ENCODE measurements around the gene DNAH17.

GRCh38 chr17:78524870-78525510 is 52.2 kb downstream of the DNAH17 start:
- TF ChIP-seq, protein P1, sequence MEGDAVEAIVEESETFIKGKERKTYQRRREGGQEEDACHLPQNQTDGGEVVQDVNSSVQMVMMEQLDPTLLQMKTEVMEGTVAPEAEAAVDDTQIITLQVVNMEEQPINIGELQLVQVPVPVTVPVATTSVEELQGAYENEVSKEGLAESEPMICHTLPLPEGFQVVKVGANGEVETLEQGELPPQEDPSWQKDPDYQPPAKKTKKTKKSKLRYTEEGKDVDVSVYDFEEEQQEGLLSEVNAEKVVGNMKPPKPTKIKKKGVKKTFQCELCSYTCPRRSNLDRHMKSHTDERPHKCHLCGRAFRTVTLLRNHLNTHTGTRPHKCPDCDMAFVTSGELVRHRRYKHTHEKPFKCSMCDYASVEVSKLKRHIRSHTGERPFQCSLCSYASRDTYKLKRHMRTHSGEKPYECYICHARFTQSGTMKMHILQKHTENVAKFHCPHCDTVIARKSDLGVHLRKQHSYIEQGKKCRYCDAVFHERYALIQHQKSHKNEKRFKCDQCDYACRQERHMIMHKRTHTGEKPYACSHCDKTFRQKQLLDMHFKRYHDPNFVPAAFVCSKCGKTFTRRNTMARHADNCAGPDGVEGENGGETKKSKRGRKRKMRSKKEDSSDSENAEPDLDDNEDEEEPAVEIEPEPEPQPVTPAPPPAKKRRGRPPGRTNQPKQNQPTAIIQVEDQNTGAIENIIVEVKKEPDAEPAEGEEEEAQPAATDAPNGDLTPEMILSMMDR (IDR thresholded peaks at IDR 0.05; ENCODE audit: low read depth, low read length, poor library complexity, severe bottlenecking): no peak
- TF ChIP-seq EZH2phosphoT487 (IDR thresholded peaks at IDR 0.05; ENCODE audit: borderline replicate concordance, low read length): no peak

All from DOHH2 (cell line).